ENCODE results near the gene FARS2. TPM values are rescaled to one million over a fixed set of nuclear protein-coding genes. Genes with fewer than 3 reads are reported as not detected.

FARS2 gene
- total RNA-seq, 1 experiment from 2014 or later: 15.0 TPM

- peaks cover 18% of the 10 kb centered on the region for H3K4me1 Mint-ChIP-seq
- no peaks in the 10 kb centered on the region for H3K27me3 Mint-ChIP-seq (ENCODE audit: low read depth)
- ATAC-seq (no peak), DNase-seq (ENCODE audit: low spot score) (no peak)
- no peak overlapping the region for H3K4me3 Mint-ChIP-seq
- POLR2A ChIA-PET: no interaction called here
- no peak overlapping the region for H3K27ac Mint-ChIP-seq
- CTCF ChIA-PET: interaction anchor here (0.7 to 1.3 kb wide), 3 partner anchors 8 to 152 kb away, joined by 3 to 6 read pairs (median 5); no protein-coding TSS in a partner anchor
- no peaks in the 10 kb centered on the region for H3K36me3 Mint-ChIP-seq
- no peaks in the 10 kb centered on the region for H3K9me3 Mint-ChIP-seq
- TF ChIP-seq ZNF281 (CRISPR knock-in tag; IDR thresholded peaks at IDR 0.05): no peak
- no peak for TF ChIP-seq ZBTB43 (CRISPR knock-in tag; IDR thresholded peaks at IDR 0.05)
- TF ChIP-seq JAZF1 (CRISPR knock-in tag; IDR thresholded peaks at IDR 0.05): no peak
- TF ChIP-seq NR1H2 (CRISPR knock-in tag; IDR thresholded peaks at IDR 0.05): no peak
- no peak for TF ChIP-seq CTCF (IDR thresholded peaks at IDR 0.05)
- no peak for TF ChIP-seq USF1 (CRISPR knock-in tag; IDR thresholded peaks at IDR 0.05)
Measured at GRCh38 chr6:5295623-5296022, 34.3 kb downstream of the FARS2 start.

- H3K4me1 Mint-ChIP-seq: peaks cover 11% of the 10 kb centered on the region
- no peaks in the 10 kb centered on the region for H3K27me3 Mint-ChIP-seq (ENCODE audit: low read depth)
- ChIA-PET CTCF (no interaction called here), POLR2A (interaction anchor here (1.4 kb wide), 1 partner anchor 10 kb away, joined by 3 read pairs; no protein-coding TSS in a partner anchor)
- H3K9me3 Mint-ChIP-seq: no peaks in the 10 kb centered on the region
- ATAC-seq (no peak), DNase-seq (ENCODE audit: low spot score) (no peak)
- no peaks in the 10 kb centered on the region for H3K36me3 Mint-ChIP-seq
- TF ChIP-seq ETV6 (CRISPR knock-in tag; IDR thresholded peaks at IDR 0.05) (no peak), RELA (CRISPR knock-in tag; IDR thresholded peaks at IDR 0.05; ENCODE audit: borderline replicate concordance) (no peak), GTF2I (CRISPR knock-in tag; conservative IDR thresholded peaks at IDR 0.05) (no peak), STAT6 (CRISPR knock-in tag; conservative IDR thresholded peaks at IDR 0.05; ENCODE audit: low read depth) (no peak), GABPB1 (CRISPR knock-in tag; IDR thresholded peaks at IDR 0.05) (no peak), ERG (CRISPR knock-in tag; IDR thresholded peaks at IDR 0.05) (no peak), ATF2 (CRISPR knock-in tag; IDR thresholded peaks at IDR 0.05; ENCODE audit: borderline replicate concordance, low read depth) (no peak), CREB1 (CRISPR knock-in tag; IDR thresholded peaks at IDR 0.05) (no peak), IRF1 (CRISPR knock-in tag; IDR thresholded peaks at IDR 0.05) (no peak), KAT7 (CRISPR knock-in tag; IDR thresholded peaks at IDR 0.05; ENCODE audit: borderline replicate concordance) (no peak), RORB (CRISPR knock-in tag; IDR thresholded peaks at IDR 0.05) (no peak), NR3C1 (CRISPR knock-in tag; conservative IDR thresholded peaks at IDR 0.05; ENCODE audit: low read depth) (no peak), ATF3 (CRISPR knock-in tag; conservative IDR thresholded peaks at IDR 0.05) (no peak), ZNF263 (CRISPR knock-in tag; IDR thresholded peaks at IDR 0.05; ENCODE audit: low read depth) (no peak), ESRRA (CRISPR knock-in tag; IDR thresholded peaks at IDR 0.05; ENCODE audit: borderline replicate concordance) (no peak)
- no peak overlapping the region for H3K4me3 Mint-ChIP-seq
- no peak overlapping the region for H3K27ac Mint-ChIP-seq
Measured at GRCh38 chr6:5300206-5300764, 39.0 kb downstream of the FARS2 start.

Measured in WTC11 (cell line).